HG03045 (cell line): Measurements from ENCODE around the gene CTIF.

Experiments used
- ATAC-seq: cut with Tn5 transposase; IDR thresholded peaks from one replicate; pipeline ENCODE4 v1.9.1; 2021; ENCODE audit warnings: mild to moderate bottlenecking, moderate library complexity; ENCODE audit not compliant: unreplicated experiment

The CTIF gene

GRCh38 chr18:48872234-48873145 is 333.7 kb downstream of the CTIF start:
- ATAC-seq: no peak

- no peak for ATAC-seq
These were observed 335.4 kb downstream of the CTIF start for GRCh38 chr18:48874233-48874632.

GRCh38 chr18:48874701-48875162 is 335.9 kb downstream of the CTIF start:
- no peak for ATAC-seq

GRCh38 chr18:48875314-48875941 is 336.6 kb downstream of the CTIF start:
- ATAC-seq: no peak

- no peak for ATAC-seq
These were observed 337.2 kb downstream of the CTIF start for GRCh38 chr18:48875942-48876511.

GRCh38 chr18:48876590-48876989 is 337.8 kb downstream of the CTIF start:
- ATAC-seq: no peak

GRCh38 chr18:48877941-48878340 is 339.1 kb downstream of the CTIF start:
- no peak for ATAC-seq

GRCh38 chr18:48878471-48878870 is 339.6 kb downstream of the CTIF start:
- no peak for ATAC-seq

- no peak for ATAC-seq
These were observed 340.2 kb downstream of the CTIF start for GRCh38 chr18:48879008-48879431.

GRCh38 chr18:48880931-48881330 is 342.1 kb downstream of the CTIF start:
- ATAC-seq: no peak

GRCh38 chr18:48882379-48882778 is 343.5 kb downstream of the CTIF start:
- no peak for ATAC-seq

- no peak for ATAC-seq
These were observed 345.5 kb downstream of the CTIF start for GRCh38 chr18:48884306-48884705.

- no peak for ATAC-seq
These were observed 345.9 kb downstream of the CTIF start for GRCh38 chr18:48884771-48885170.

- no peak for ATAC-seq
These were observed 346.6 kb downstream of the CTIF start for GRCh38 chr18:48885266-48885923.

- ATAC-seq: no peak
These were observed 347.1 kb downstream of the CTIF start for GRCh38 chr18:48885924-48886400.

GRCh38 chr18:48886520-48887293 is 347.9 kb downstream of the CTIF start:
- ATAC-seq: no peak

- no peak for ATAC-seq
These were observed 348.6 kb downstream of the CTIF start for GRCh38 chr18:48887294-48887904.

- no peak for ATAC-seq
These were observed 349.3 kb downstream of the CTIF start for GRCh38 chr18:48887905-48888772.

- no peak for ATAC-seq
These were observed 349.9 kb downstream of the CTIF start for GRCh38 chr18:48888773-48889080.
